Ammon's horn (tissue), 1 donor: ENCODE results near the gene SLC2A1.

Experiments used
- DNase-seq: peaks from one replicate; pipeline ENCODE4 v3.0.0-alpha.2; 2016; ENCODE audit warnings: low spot score

SLC2A1 gene

GRCh38 chr1:42958488-42959319 is at the start of gene SLC2A1:
Gene SLC2A1, minus strand, starts transcription at chr1:42958868. Its CDS starts 217 bp downstream, at chr1:42958651.
- DNase-seq, result peak; percentile 97

GRCh38 chr1:43007377-43008114 is 48.9 kb upstream of the SLC2A1 start:
- no peak for DNase-seq

GRCh38 chr1:43005460-43006361 is 47.0 kb upstream of the SLC2A1 start:
- DNase-seq, result no peak

GRCh38 chr1:43004587-43005459 is 46.2 kb upstream of the SLC2A1 start:
- no peak for DNase-seq

GRCh38 chr1:43002766-43003165 is 44.1 kb upstream of the SLC2A1 start:
- no peak for DNase-seq

- no peak for DNase-seq
These were observed 43.4 kb upstream of the SLC2A1 start for GRCh38 chr1:43002116-43002515.

- DNase-seq, result no peak
These were observed 42.8 kb upstream of the SLC2A1 start for GRCh38 chr1:43001434-43001833.

GRCh38 chr1:43000271-43000670 is 41.6 kb upstream of the SLC2A1 start:
- DNase-seq, result no peak

- DNase-seq, result no peak
These were observed 40.6 kb upstream of the SLC2A1 start for GRCh38 chr1:42999308-42999707.

GRCh38 chr1:42998386-42998785 is 39.7 kb upstream of the SLC2A1 start:
- DNase-seq, result no peak

GRCh38 chr1:42996384-42996970 is 37.8 kb upstream of the SLC2A1 start:
- DNase-seq, result no peak

GRCh38 chr1:42993502-42994136 is 35.0 kb upstream of the SLC2A1 start:
- peak; percentile 38 for DNase-seq

- DNase-seq, result no peak
These were observed 33.4 kb upstream of the SLC2A1 start for GRCh38 chr1:42992054-42992571.

GRCh38 chr1:42990757-42991346 is 32.2 kb upstream of the SLC2A1 start:
- no peak for DNase-seq

- DNase-seq, result no peak
These were observed 25.0 kb upstream of the SLC2A1 start for GRCh38 chr1:42983693-42984092.

- no peak for DNase-seq
These were observed 24.6 kb upstream of the SLC2A1 start for GRCh38 chr1:42983253-42983652.

- no peak for DNase-seq
These were observed 24.0 kb upstream of the SLC2A1 start for GRCh38 chr1:42982641-42983040.

- no peak for DNase-seq
These were observed 23.2 kb upstream of the SLC2A1 start for GRCh38 chr1:42981871-42982270.

- DNase-seq, result no peak
These were observed 22.7 kb upstream of the SLC2A1 start for GRCh38 chr1:42981255-42981805.
